K562 (cell line): Measurements from ENCODE around the gene ILDR1. TPM values are rescaled to one million over a fixed set of nuclear protein-coding genes. Genes with fewer than 3 reads are reported as not detected.
A peak's percentile ranks its signal among the peaks of the same experiment; 100 is the strongest.

Experiments used
- ATAC-seq: fragments of 200-7000 bp; cut with Tn5 transposase; 3 replicates; pipeline ENCODE4 v1.9.1; 2020; ENCODE audit warnings: moderate library complexity
- BruUV-seq: library from RNA; stranded (reverse); fragments of 400-500 nt; replicated peaks from 2 replicates; lab custom pipeline; 2021; lab: Mats Ljungman, UMichigan
- CTCF ChIA-PET: fragments of 300-600 bp; formaldehyde crosslinking; extraction: SDS; loops from one replicate; lab custom pipeline; 2021; ENCODE audit warnings: low intra/inter-chr PET ratio; lab: Yijun Ruan, JAX
- POLR2A ChIA-PET: fragments of 300-600, 350-650 bp; sonication (Branson Sonifier 250); formaldehyde crosslinking; extraction: SDS; loops from one replicate; lab custom pipeline; 2021; ENCODE audit warnings: antibody characterized with exemption, inconsistent platforms; lab: Yijun Ruan, JAX
- DNase-seq, 4 experiments: peaks; one replicate each; pipeline versions ENCODE4 v3.0.0 to v3.0.0-alpha.2; 2011 to 2018; ENCODE audit warnings: low spot score in 3 of 4, mixed read lengths in 3 of 4; ENCODE audit errors: extremely low read depth in 1 of 4
- FAIRE-seq: peaks from 2 replicates; lab custom pipeline; 2011; peaks lifted over from hg19 to GRCh38; lab: Jason Lieb, UNC
- H2AFZ ChIP-seq: 2 replicates; pipeline ENCODE4 v1.6.0; 2011; ENCODE audit warnings: low read depth, low read length, control low read depth, inconsistent platforms
- H3K27ac ChIP-seq: fragments of 200-600 bp; 3 replicates; pipeline ENCODE4 v1.8.0; 2011; ENCODE audit warnings: low read depth, mild to moderate bottlenecking, control low read depth, inconsistent platforms, low read length, moderate library complexity, mixed read lengths; ENCODE audit errors: extremely low read depth
- H3K27me3 ChIP-seq, 2 experiments: fragments of 300-600 bp in 1 of 2; 2 replicates in 1 of 2; 3 replicates in 1 of 2; pipeline versions ENCODE4 v1.6.0 to v1.8.0; 2011; ENCODE audit warnings: inconsistent platforms in 2 of 2, low read length in 2 of 2, mild to moderate bottlenecking in 1 of 2, mixed read lengths in 1 of 2, moderate library complexity in 1 of 2; ENCODE audit not compliant: control insufficient read depth in 2 of 2, insufficient read depth in 2 of 2
- H3K36me3 ChIP-seq: fragments of 300-600 bp; 3 replicates; pipeline ENCODE4 v1.8.0; 2011; ENCODE audit warnings: mild to moderate bottlenecking, low read length, inconsistent platforms; ENCODE audit not compliant: control insufficient read depth, insufficient read depth
- H3K4me1 ChIP-seq, 2 experiments: fragments of 200-600 bp in 1 of 2; replicated peaks in 1 of 2; 2 replicates in 1 of 2; 3 replicates in 1 of 2; pipeline versions ENCODE4 v1.5.1 to v1.8.0; 2011; ENCODE audit warnings: inconsistent platforms in 2 of 2, low read length in 2 of 2, mild to moderate bottlenecking in 1 of 2, mixed read lengths in 1 of 2, moderate library complexity in 1 of 2; ENCODE audit not compliant: control insufficient read depth in 2 of 2, insufficient read depth in 2 of 2
- H3K4me2 ChIP-seq: 2 replicates; pipeline ENCODE4 v1.6.1; 2011; ENCODE audit warnings: low read length, control low read depth, inconsistent platforms, mixed read lengths; ENCODE audit not compliant: insufficient read depth
- H3K4me3 ChIP-seq: fragments of 200-600 bp; sonication (generic), shearing (Covaris generic); 2 replicates; pipeline ENCODE4 v1.5.1; 2016; ENCODE audit warnings: control low read depth, inconsistent platforms
- H3K79me2 ChIP-seq: fragments of 200-600 bp; 3 replicates; pipeline ENCODE4 v1.8.0; 2011; ENCODE audit warnings: low read length, inconsistent platforms; ENCODE audit not compliant: control insufficient read depth, insufficient read depth
- H3K9ac ChIP-seq, 2 experiments: 2 replicates each; pipeline versions ENCODE4 v1.6.0 to v1.6.1; 2011; ENCODE audit warnings: low read depth in 2 of 2, low read length in 2 of 2, control low read depth in 1 of 2, inconsistent platforms in 1 of 2, mild to moderate bottlenecking in 1 of 2, mixed read lengths in 1 of 2; ENCODE audit not compliant: insufficient read depth in 1 of 2
- H3K9me1 ChIP-seq: one replicate; pipeline ENCODE4 v1.6.0; 2011; ENCODE audit warnings: inconsistent platforms, mild to moderate bottlenecking, low read length, moderate library complexity; ENCODE audit not compliant: control insufficient read depth, insufficient read depth
- H3K9me3 ChIP-seq: replicated peaks from 2 replicates; pipeline ENCODE4 v1.5.1; 2011; ENCODE audit warnings: low read depth, low read length, inconsistent platforms; ENCODE audit not compliant: control insufficient read depth, insufficient read depth
- H4K20me1 ChIP-seq: replicated peaks from 2 replicates; pipeline ENCODE4 v1.6.1; 2011; ENCODE audit warnings: low read length, inconsistent platforms, mixed read lengths; ENCODE audit not compliant: control insufficient read depth, insufficient read depth
- FOXK1 ChIP-seq: sonication (generic); formaldehyde crosslinking; IDR thresholded peaks from 2 replicates; pipeline ENCODE4 v1.8.0; 2022; ENCODE audit warnings: missing genetic modification reagents, mild to moderate bottlenecking, borderline replicate concordance
- MAZ ChIP-seq, 2 experiments: fragments of 450-650 bp in 1 of 2; sonication (generic) in 1 of 2; formaldehyde crosslinking; IDR thresholded peaks in 1 of 2; conservative IDR thresholded peaks in 1 of 2; 2 replicates each; pipeline versions ENCODE4 v1.4.0 to v1.5.0; 2020; ENCODE audit warnings: mild to moderate bottlenecking in 1 of 2, missing genetic modification reagents in 1 of 2
- MED1 ChIP-seq: sonication (generic); formaldehyde crosslinking; IDR thresholded peaks from 2 replicates; pipeline ENCODE4 v1.8.1; 2023; ENCODE audit warnings: missing genetic modification reagents, borderline replicate concordance
- NBN ChIP-seq: fragments of 450-650 bp; IDR thresholded peaks from 2 replicates; pipeline ENCODE4 v1.6.1; 2016; ENCODE audit warnings: low read depth, mild to moderate bottlenecking
- NFE2 ChIP-seq: IDR thresholded peaks from 2 replicates; pipeline ENCODE4 v1.6.1; 2014; ENCODE audit warnings: antibody characterized with exemption, low read depth
- NFIC ChIP-seq: fragments of 450-650 bp; IDR thresholded peaks from 2 replicates; pipeline ENCODE4 v1.6.1; 2017; ENCODE audit warnings: mild to moderate bottlenecking, inconsistent platforms
- NFYB ChIP-seq: IDR thresholded peaks from 2 replicates; pipeline ENCODE4 v1.6.1; 2011; ENCODE audit warnings: mild to moderate bottlenecking, moderate library complexity; ENCODE audit not compliant: insufficient read length; ENCODE audit errors: extremely low read depth
- PHF8 ChIP-seq: fragments of 200-600 bp; sonication (generic); IDR thresholded peaks from 2 replicates; pipeline ENCODE4 v1.6.1; 2012; ENCODE audit warnings: mixed run types, mild to moderate bottlenecking, inconsistent platforms, low read length, moderate library complexity, borderline replicate concordance
- RHOXF2B ChIP-seq: fragments of 250-450 bp; sonication (Bioruptor Pico); conservative IDR thresholded peaks from 2 replicates; pipeline ENCODE4 v1.5.1; 2021
- ZFPM2 ChIP-seq: fragments of 250-450 bp; sonication (Bioruptor Pico); IDR thresholded peaks from 2 replicates; pipeline ENCODE4 v1.5.1; 2022; ENCODE audit warnings: mild to moderate bottlenecking
- ZNF232 ChIP-seq: sonication (generic); formaldehyde crosslinking; IDR thresholded peaks from 2 replicates; pipeline ENCODE4 v1.8.0; 2022; ENCODE audit warnings: mild to moderate bottlenecking, missing genetic modification reagents
- ZNF431 ChIP-seq: sonication (generic); formaldehyde crosslinking; IDR thresholded peaks from 2 replicates; pipeline ENCODE4 v1.8.0; 2022; ENCODE audit warnings: mild to moderate bottlenecking, missing genetic modification reagents
- ZNF699 ChIP-seq: fragments of 250-450 bp; sonication (Bioruptor Pico); IDR thresholded peaks from 2 replicates; pipeline ENCODE4 v1.8.0; 2021; ENCODE audit warnings: mild to moderate bottlenecking, moderate library complexity; ENCODE audit not compliant: insufficient replicate concordance
- WGBS: fragments of 100-300 bp; shearing (Covaris generic); methylation state at CpG from one replicate; pipeline ENCODE4 v1.1.6; 2016; ENCODE audit warnings: low coverage, mixed read lengths; ENCODE audit not compliant: insufficient coverage; ENCODE audit errors: missing lambda C conversion rate; 5-methylcytosine and 5-hydroxymethylcytosine counted together
- in situ Hi-C: fragments of 300-500 bp; cut with MboI; formaldehyde crosslinking; loops from 4 replicates; pipeline ENCODE4 v1.15.0; 2018; ENCODE audit warnings: inconsistent platforms, mixed read lengths
- intact Hi-C: fragments of 100-400 bp; cut with micrococcal nuclease; formaldehyde crosslinking; loops from 2 replicates; pipeline ENCODE4 v1.14.2; 2022
- polyA plus RNA-seq, 8 experiments: library from polyadenylated mRNA; depleted of rRNA in 4 of 8; stranded (reverse) in 5 of 8; unstranded in 3 of 8; fragments of >200 nt; fragmentation: Nextera tagmentation in 2 of 8; fragmentation: Illumina TruSeq in 1 of 8; extraction: Ambion mirVana in 2 of 8; extraction: Trizol in 1 of 8; gene quantifications; 2 replicates each; pipeline versions ENCODE4 v1.2.1 to v1.2.3, GENCODE V29; 2011 to 2014; ENCODE audit warnings: inconsistent platforms in 1 of 8, missing spikeins in 1 of 8
- total RNA-seq, 7 experiments: library from RNA; depleted of rRNA in 6 of 7; stranded (reverse); fragments of >200 nt in 6 of 7; fragmentation: Illumina TruSeq in 2 of 7; extraction: Trizol in 2 of 7; gene quantifications; 2 replicates each; pipeline versions ENCODE4 v1.2.1 to v1.2.3, GENCODE V29; 2011 to 2021; ENCODE audit warnings: low replicate concordance in 1 of 7
- TF ChIP-seq, protein P1 (sequence below): sonication (generic); formaldehyde crosslinking; IDR thresholded peaks from 2 replicates; pipeline ENCODE4 v1.8.0; 2022; ENCODE audit warnings: missing genetic modification reagents, mild to moderate bottlenecking, borderline replicate concordance
- TF ChIP-seq, protein P2 (sequence below): conservative IDR thresholded peaks from 2 replicates; pipeline ENCODE4 v1.6.1; 2011; ENCODE audit warnings: low read depth, mild to moderate bottlenecking, low read length; ENCODE audit not compliant: control insufficient read depth
- TF ChIP-seq, protein P3 (sequence below), 2 experiments: fragments of 450-650 bp in 1 of 2; sonication (generic) in 1 of 2; formaldehyde crosslinking; conservative IDR thresholded peaks; 2 replicates each; pipeline versions ENCODE4 v1.4.0 to v1.8.1; 2020 to 2022; ENCODE audit warnings: mild to moderate bottlenecking in 1 of 2, missing genetic modification reagents in 1 of 2
- TF ChIP-seq, protein P4 (sequence below): fragments of 450-650 bp; IDR thresholded peaks from 2 replicates; pipeline ENCODE4 v1.6.1; 2016; ENCODE audit warnings: low read depth, mild to moderate bottlenecking, moderate library complexity

The ILDR1 gene
- total and polyA plus RNA-seq, 9 of the 15 experiments (the other 6 are each of a cell fraction or from before 2014, with no cell fraction given), result 0.04 TPM; not detected in 8

- DNase-seq (no peak), ATAC-seq (no peak), FAIRE-seq (no peak)
- ChIA-PET POLR2A (no interaction called here), CTCF (no interaction called here)
- Histone ChIP-seq H4K20me1 (no peaks in the 10 kb centered on the region), H3K9me1 (no peaks in the 10 kb centered on the region), H3K9me3 (no peaks in the 10 kb centered on the region), H3K27ac (no peak overlapping the region), H3K4me2 (no peak overlapping the region), H3K9ac (no peak overlapping the region), H3K4me1 (no peaks in the 10 kb centered on the region), H3K4me3 (no peak overlapping the region), H2AFZ (no peak overlapping the region), H3K79me2 (no peaks in the 10 kb centered on the region), H3K36me3 (no peaks in the 10 kb centered on the region), H3K27me3 (no peaks in the 10 kb centered on the region)
- intact Hi-C loops (no loop called here), in situ Hi-C loops (no loop called here)
- 0% methylated on average over 2 of the region's 3 CpGs for WGBS
- BruUV-seq, result no TSS peak
- TF ChIP-seq, protein P1, sequence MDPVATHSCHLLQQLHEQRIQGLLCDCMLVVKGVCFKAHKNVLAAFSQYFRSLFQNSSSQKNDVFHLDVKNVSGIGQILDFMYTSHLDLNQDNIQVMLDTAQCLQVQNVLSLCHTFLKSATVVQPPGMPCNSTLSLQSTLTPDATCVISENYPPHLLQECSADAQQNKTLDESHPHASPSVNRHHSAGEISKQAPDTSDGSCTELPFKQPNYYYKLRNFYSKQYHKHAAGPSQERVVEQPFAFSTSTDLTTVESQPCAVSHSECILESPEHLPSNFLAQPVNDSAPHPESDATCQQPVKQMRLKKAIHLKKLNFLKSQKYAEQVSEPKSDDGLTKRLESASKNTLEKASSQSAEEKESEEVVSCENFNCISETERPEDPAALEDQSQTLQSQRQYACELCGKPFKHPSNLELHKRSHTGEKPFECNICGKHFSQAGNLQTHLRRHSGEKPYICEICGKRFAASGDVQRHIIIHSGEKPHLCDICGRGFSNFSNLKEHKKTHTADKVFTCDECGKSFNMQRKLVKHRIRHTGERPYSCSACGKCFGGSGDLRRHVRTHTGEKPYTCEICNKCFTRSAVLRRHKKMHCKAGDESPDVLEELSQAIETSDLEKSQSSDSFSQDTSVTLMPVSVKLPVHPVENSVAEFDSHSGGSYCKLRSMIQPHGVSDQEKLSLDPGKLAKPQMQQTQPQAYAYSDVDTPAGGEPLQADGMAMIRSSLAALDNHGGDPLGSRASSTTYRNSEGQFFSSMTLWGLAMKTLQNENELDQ (CRISPR knock-in tag), result no peak
- peak; percentile 37; the same call in 1 of the 2 replicates for TF ChIP-seq NFE2
- no peak for TF ChIP-seq ZFPM2
- no peak for TF ChIP-seq NBN
- TF ChIP-seq NFIC, result no peak
- TF ChIP-seq, protein P2, sequence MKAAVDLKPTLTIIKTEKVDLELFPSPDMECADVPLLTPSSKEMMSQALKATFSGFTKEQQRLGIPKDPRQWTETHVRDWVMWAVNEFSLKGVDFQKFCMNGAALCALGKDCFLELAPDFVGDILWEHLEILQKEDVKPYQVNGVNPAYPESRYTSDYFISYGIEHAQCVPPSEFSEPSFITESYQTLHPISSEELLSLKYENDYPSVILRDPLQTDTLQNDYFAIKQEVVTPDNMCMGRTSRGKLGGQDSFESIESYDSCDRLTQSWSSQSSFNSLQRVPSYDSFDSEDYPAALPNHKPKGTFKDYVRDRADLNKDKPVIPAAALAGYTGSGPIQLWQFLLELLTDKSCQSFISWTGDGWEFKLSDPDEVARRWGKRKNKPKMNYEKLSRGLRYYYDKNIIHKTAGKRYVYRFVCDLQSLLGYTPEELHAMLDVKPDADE, result no peak
- peak; percentile 53 for TF ChIP-seq NFYB
- no peak for TF ChIP-seq ZNF232 (CRISPR knock-in tag)
- no peak for TF ChIP-seq MAZ (CRISPR knock-in tag; conservative IDR thresholded peaks at IDR 0.05 in 1 of 2, IDR thresholded peaks at IDR 0.05 in 1 of 2)
- TF ChIP-seq ZNF431, result no peak
- TF ChIP-seq, protein P3, sequence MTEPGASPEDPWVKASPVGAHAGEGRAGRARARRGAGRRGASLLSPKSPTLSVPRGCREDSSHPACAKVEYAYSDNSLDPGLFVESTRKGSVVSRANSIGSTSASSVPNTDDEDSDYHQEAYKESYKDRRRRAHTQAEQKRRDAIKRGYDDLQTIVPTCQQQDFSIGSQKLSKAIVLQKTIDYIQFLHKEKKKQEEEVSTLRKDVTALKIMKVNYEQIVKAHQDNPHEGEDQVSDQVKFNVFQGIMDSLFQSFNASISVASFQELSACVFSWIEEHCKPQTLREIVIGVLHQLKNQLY (CRISPR knock-in tag; conservative IDR thresholded peaks at IDR 0.05), result no peak
- no peak for TF ChIP-seq FOXK1 (CRISPR knock-in tag)
- no peak for TF ChIP-seq RHOXF2B (CRISPR knock-in tag)
- TF ChIP-seq ZNF699 (CRISPR knock-in tag), result no peak
- TF ChIP-seq PHF8, result no peak
- TF ChIP-seq MED1 (CRISPR knock-in tag), result no peak
- TF ChIP-seq, protein P4, sequence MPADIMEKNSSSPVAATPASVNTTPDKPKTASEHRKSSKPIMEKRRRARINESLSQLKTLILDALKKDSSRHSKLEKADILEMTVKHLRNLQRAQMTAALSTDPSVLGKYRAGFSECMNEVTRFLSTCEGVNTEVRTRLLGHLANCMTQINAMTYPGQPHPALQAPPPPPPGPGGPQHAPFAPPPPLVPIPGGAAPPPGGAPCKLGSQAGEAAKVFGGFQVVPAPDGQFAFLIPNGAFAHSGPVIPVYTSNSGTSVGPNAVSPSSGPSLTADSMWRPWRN, result no peak
These were observed 8.5 kb upstream of the ILDR1 start for GRCh38 chr3:122030381-122031122.
